Measurements from ENCODE around the gene IDS. TPM values are rescaled to one million over a fixed set of nuclear protein-coding genes. Genes with fewer than 3 reads are reported as not detected.

IDS gene
- total RNA-seq, 1 experiment from 2014 or later = 34.3 TPM

- DNase-seq (ENCODE audit: low read depth) = no peak
- in situ Hi-C loops (cut with HindIII; ENCODE audit: low pct_unique_long_range_greater_than_20kb, low sequenced_read_pairs) = no loop called here
Measured at GRCh38 chrX:149476513-149476912, 28.6 kb downstream of the IDS start.

DNA sequence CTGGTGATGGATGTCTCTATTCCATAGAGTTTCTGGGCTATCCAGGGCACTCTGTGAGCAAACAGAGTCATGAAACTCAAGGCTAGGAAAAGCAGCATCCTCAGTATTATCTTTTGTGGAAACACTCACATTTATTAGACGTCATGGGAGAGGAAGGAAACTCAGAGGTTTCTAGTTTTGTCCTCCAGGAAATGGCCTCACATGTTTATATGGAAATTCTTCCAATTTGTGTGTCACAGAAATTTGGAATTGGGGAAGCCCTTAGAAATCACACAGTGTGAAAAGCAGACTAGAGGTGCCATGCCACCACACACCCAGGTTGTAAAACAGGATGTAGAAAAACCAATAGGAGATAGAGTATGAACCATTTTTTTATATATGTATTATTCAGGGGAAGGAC, 31.1 kb downstream of the IDS start:
- no peak for DNase-seq (ENCODE audit: low read depth)
- in situ Hi-C loops (cut with HindIII; ENCODE audit: low pct_unique_long_range_greater_than_20kb, low sequenced_read_pairs) = no loop called here

- no peak for DNase-seq (ENCODE audit: low read depth)
- in situ Hi-C loops (cut with HindIII; ENCODE audit: low pct_unique_long_range_greater_than_20kb, low sequenced_read_pairs) = no loop called here
Measured at GRCh38 chrX:149473092-149473491, 32.0 kb downstream of the IDS start.

GRCh38 chrX:149472625-149473024, 32.5 kb downstream of the IDS start:
- DNase-seq (ENCODE audit: low read depth) = peak; percentile 77
- in situ Hi-C loops (cut with HindIII; ENCODE audit: low pct_unique_long_range_greater_than_20kb, low sequenced_read_pairs) = no loop called here

DNA sequence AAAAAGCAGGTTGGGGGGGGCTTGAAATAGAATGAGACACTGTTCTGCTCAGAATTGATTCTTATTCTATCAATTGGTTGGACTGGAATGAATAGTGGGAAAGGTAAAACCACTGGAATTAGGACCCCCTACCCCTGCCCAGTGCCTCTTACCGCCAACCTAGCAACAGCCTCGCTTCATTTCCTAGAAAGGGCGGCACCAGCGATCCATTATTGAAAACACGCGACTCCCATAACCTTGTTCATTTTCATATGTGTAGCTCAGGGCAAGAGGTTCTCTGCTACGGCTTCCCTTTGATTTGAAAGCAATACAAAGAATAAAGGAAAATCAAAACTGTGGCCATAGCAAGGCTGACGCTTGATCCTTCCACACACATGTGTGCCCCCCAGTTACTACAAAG, 33.7 kb downstream of the IDS start:
- in situ Hi-C loops (cut with HindIII; ENCODE audit: low pct_unique_long_range_greater_than_20kb, low sequenced_read_pairs) = no loop called here
- no peak for DNase-seq (ENCODE audit: low read depth)

- in situ Hi-C loops (cut with HindIII; ENCODE audit: low pct_unique_long_range_greater_than_20kb, low sequenced_read_pairs) = no loop called here
Measured at GRCh38 chrX:149470955-149471354, 34.2 kb downstream of the IDS start.

GRCh38 chrX:149469406-149469805, 35.7 kb downstream of the IDS start:
- no peak for DNase-seq (ENCODE audit: low read depth)
- in situ Hi-C loops (cut with HindIII; ENCODE audit: low pct_unique_long_range_greater_than_20kb, low sequenced_read_pairs) = no loop called here

More at GRCh38 chrX:149470955-149471354, 34.2 kb downstream of the IDS start:
- peak; percentile 57 for DNase-seq (ENCODE audit: low read depth)

DNA sequence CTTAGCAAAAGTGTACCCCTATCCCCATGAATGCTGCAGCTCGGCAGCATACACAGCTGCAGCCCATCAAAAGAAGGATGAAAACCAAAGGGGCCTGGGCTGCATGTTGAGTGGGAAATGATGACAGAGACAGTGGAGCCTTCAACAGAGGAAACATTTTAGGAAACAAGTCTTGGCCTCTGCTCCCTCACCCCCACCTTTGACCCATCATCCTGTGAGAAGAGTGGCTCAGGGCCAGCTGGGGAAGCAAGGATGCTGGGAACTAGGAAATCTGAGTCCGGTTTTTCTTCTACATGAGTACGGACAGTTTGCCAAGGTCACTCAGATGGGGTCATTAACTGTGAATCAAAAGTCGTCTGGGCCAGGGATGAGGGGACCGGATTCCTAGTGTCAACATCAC, 37.2 kb downstream of the IDS start:
- in situ Hi-C loops (cut with HindIII; ENCODE audit: low pct_unique_long_range_greater_than_20kb, low sequenced_read_pairs) = no loop called here
- no peak for DNase-seq (ENCODE audit: low read depth)

DNA sequence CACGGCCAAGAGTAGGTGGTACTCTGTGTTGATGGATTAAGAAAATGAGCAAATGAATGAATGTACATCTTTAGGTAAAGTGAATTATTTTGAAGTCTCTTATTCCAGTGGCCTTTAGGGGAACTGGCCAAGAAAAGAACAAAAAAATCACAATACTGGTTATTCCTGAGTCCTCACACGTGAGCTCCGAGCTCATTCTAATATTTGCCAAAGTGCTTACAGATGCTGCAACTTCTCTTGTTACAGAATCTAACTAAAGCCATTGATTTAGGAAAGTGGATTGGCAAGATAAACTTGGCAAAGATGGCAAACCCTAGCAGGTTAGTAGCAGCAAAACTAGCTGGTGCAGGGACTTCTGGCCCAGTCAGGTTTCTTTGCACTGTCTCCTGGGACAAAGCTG, 37.6 kb downstream of the IDS start:
- in situ Hi-C loops (cut with HindIII; ENCODE audit: low pct_unique_long_range_greater_than_20kb, low sequenced_read_pairs) = no loop called here
- no peak for DNase-seq (ENCODE audit: low read depth)

DNA sequence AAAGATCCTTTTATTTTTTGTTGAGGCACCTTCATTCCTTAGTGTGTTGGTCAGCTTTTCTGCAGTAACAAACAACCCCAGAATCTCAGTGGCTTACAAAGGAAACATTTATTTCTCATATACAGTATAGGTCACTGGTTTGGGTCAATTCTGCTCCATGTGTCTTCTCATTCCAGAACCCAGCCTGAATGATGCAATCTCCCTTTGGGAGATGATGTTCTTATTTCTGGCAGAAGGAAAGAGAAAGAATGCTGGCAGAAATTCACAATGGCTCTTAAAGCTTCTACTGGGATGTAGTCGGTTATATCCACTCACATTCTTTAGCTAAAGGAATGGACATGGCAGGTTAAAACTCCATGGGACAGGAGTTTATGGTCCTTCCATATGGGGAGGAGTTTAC, 42.3 kb downstream of the IDS start:
- in situ Hi-C loops (cut with HindIII; ENCODE audit: low pct_unique_long_range_greater_than_20kb, low sequenced_read_pairs) = no loop called here
- no peak for DNase-seq (ENCODE audit: low read depth)

- in situ Hi-C loops (cut with HindIII; ENCODE audit: low pct_unique_long_range_greater_than_20kb, low sequenced_read_pairs) = no loop called here
- DNase-seq (ENCODE audit: low read depth) = no peak
Measured at GRCh38 chrX:149461746-149462145, 43.4 kb downstream of the IDS start.

GRCh38 chrX:149458586-149458985, 46.5 kb downstream of the IDS start:
- DNase-seq (ENCODE audit: low read depth) = no peak
- in situ Hi-C loops (cut with HindIII; ENCODE audit: low pct_unique_long_range_greater_than_20kb, low sequenced_read_pairs) = no loop called here

- in situ Hi-C loops (cut with HindIII; ENCODE audit: low pct_unique_long_range_greater_than_20kb, low sequenced_read_pairs) = no loop called here
- DNase-seq (ENCODE audit: low read depth) = no peak
Measured at GRCh38 chrX:149456476-149457245, 48.4 kb downstream of the IDS start.

DNA sequence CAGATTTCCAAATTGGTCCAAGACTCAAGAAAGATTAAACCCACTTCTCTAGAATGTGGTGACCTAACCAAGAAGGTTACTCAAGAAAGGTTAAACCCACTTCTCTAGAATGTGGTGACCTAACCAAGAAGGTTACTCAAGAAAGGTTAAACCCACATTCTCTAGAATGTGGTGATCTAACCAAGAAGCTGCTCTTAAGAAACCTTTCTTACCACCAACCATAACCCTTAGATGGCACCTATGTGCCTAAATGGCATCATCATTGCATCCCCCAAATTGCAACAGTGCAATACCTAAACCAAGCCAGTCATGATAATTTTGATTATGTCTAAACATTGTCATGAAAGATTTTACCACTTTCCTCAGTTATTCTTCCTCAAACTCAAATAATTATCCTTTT, 49.2 kb downstream of the IDS start:
- in situ Hi-C loops (cut with HindIII; ENCODE audit: low pct_unique_long_range_greater_than_20kb, low sequenced_read_pairs) = no loop called here
- no peak for DNase-seq (ENCODE audit: low read depth)

GRCh38 chrX:149453906-149454822, 50.9 kb downstream of the IDS start:
- in situ Hi-C loops (cut with HindIII; ENCODE audit: low pct_unique_long_range_greater_than_20kb, low sequenced_read_pairs) = no loop called here
- no peak for DNase-seq (ENCODE audit: low read depth)

DNA sequence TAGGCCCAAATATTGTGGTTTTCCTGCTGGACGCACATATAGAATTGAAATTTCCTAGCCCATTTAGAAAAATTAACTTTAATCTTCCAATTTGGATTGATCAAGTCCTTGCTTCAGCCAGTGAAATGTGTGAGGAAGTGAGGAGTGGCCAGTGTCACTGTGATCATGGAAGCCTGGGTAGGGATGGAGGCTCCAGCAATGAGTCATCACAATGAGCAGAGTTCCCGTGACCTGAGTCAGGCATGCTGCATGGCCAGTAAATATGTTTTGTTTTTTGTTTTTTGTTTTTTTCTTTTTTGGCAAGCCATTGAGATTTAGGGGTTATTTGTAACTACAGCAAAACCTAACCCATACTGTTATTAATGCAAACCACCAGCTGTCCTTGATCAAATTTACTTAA, 52.1 kb downstream of the IDS start:
- DNase-seq (ENCODE audit: low read depth) = peak; percentile 33
- in situ Hi-C loops (cut with HindIII; ENCODE audit: low pct_unique_long_range_greater_than_20kb, low sequenced_read_pairs) = no loop called here

DNA sequence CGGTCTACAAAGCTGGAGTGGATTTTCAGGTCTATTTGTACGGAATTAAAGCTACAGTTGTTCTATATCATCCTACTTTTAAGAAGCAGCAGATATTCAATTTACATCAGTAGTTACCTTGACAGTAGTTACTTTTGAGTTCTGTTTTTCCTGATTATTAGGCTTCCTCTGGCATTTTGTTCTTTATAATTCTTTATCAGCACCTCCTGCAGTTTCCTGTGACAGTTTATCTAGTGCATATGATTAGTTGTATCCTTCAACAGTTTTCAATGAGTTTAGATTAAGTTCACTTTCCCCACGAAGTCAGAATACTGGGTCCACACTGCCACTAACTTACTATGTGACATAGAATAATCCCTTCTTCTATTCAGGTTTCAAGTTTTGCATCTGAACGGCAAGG, 71.7 kb downstream of the IDS start:
- in situ Hi-C loops (cut with HindIII; ENCODE audit: low pct_unique_long_range_greater_than_20kb, low sequenced_read_pairs) = no loop called here

DNA sequence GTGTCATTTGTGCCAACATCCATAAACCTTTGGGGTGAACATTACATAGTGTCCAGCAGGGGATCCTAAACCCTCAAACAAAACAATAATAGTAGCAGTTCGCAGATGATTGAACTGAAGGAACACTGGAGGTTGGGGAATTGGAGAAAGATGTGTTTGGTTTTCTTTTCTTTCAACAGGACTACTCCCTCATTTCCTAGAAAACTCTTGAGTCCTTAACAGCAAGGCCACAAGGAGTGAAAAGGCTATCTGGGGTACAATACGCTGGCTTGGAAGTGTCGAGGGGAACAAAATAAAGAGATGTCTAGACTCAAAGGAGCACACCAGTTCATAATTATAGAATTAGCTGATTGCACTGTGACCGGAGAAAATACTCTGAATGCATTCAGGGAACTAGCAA, 72.1 kb downstream of the IDS start:
- in situ Hi-C loops (cut with HindIII; ENCODE audit: low pct_unique_long_range_greater_than_20kb, low sequenced_read_pairs) = no loop called here
- DNase-seq (ENCODE audit: low read depth) = no peak

More for the DNA sequence above, 71.7 kb downstream of the IDS start:
- no peak for DNase-seq (ENCODE audit: low read depth)

Measured in Caki2 (cell line).